ENCODE results near the gene LHFPL3. TPM values are rescaled to one million over a fixed set of nuclear protein-coding genes. Genes with fewer than 3 reads are reported as not detected.

Gene LHFPL3
- total RNA-seq, 2 donors from 2014 or later, result not detected

- Histone ChIP-seq H3K27me3 (replicated peaks; ENCODE audit: insufficient read depth) (peaks cover 3% of the 10 kb centered on the region), H3K9me3 (peaks cover 4% of the 10 kb centered on the region), H3K4me3 (no peak overlapping the region), H3K4me1 (ENCODE audit: control insufficient read depth in 1 of 2, low read depth in 2 of 2) (no peaks in the 10 kb centered on the region), H3K36me3 (no peaks in the 10 kb centered on the region), H3K27ac (no peak overlapping the region)
- DNase-seq (ENCODE audit: low spot score) (no peak), ATAC-seq (ENCODE audit: insufficient number of reproducible peaks, low FRiP score, low read depth) (no peak)
- TF ChIP-seq CTCF (IDR thresholded peaks at IDR 0.05), result no peak
These were observed 531.5 kb downstream of the LHFPL3 start for GRCh38 chr7:104859754-104860426.

GRCh38 chr7:104861729-104862390 is 533.5 kb downstream of the LHFPL3 start:
- no peak for TF ChIP-seq CTCF (IDR thresholded peaks at IDR 0.05)
- H3K36me3 ChIP-seq, result no peaks in the 10 kb centered on the region
- H3K4me3 ChIP-seq, result no peak overlapping the region
- no peak overlapping the region for H3K27ac ChIP-seq
- ATAC-seq (ENCODE audit: insufficient number of reproducible peaks, low FRiP score, low read depth) (no peak), DNase-seq (ENCODE audit: low spot score) (no peak)
- no peaks in the 10 kb centered on the region for H3K4me1 ChIP-seq (ENCODE audit: control insufficient read depth in 1 of 2, low read depth in 2 of 2)
- H3K27me3 ChIP-seq (replicated peaks; ENCODE audit: insufficient read depth), result peaks cover 3% of the 10 kb centered on the region
- H3K9me3 ChIP-seq, result peaks cover 4% of the 10 kb centered on the region

DNA sequence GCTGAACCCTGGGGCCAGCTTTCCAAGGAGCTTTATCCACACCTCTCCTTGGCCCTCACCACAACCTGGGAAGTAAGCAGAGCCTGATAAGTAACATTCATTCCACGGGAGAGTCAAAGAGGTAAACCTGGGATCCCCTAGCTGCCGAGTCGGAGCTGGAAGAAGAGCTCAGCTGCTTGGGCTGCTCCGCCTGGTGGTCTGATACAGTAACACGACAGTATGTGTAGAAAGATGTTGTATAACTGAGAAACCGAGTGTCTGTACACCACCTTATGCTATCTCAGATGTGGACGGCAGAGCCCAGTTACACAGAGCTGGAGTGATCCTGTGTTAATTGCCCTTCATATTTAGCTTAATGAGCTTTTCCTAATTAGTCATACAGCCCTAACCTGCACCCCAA is 534.3 kb downstream of the LHFPL3 start:
- ATAC-seq (ENCODE audit: insufficient number of reproducible peaks, low FRiP score, low read depth), result no peak
- Histone ChIP-seq H3K4me1 (ENCODE audit: control insufficient read depth in 1 of 2, low read depth in 2 of 2) (no peaks in the 10 kb centered on the region), H3K27ac (no peak overlapping the region), H3K27me3 (replicated peaks; ENCODE audit: insufficient read depth) (peaks cover 3% of the 10 kb centered on the region), H3K9me3 (peaks cover 4% of the 10 kb centered on the region), H3K36me3 (no peaks in the 10 kb centered on the region), H3K4me3 (no peak overlapping the region)
- no peak for TF ChIP-seq CTCF (IDR thresholded peaks at IDR 0.05)
- DNase-seq (ENCODE audit: low spot score), result no peak

DNA sequence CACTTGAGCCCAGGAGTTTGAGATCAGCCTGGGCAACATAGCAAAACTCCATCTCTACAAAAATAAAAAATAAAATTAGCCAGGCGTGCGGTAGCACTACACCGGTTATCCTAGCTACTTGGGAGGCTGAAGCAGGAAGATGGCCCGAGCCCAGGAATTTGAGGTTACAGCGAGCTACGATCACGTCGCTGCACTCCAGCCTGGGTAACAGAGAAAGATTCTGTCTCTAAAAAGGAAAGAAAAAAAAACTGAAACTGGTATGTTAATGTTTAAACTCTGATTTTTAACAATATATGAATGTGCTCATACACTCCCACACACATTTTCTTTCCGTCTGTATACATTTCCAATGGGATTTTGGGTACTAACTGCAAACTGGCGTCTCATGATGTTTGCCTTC is 545.0 kb downstream of the LHFPL3 start:
- DNase-seq (ENCODE audit: low spot score) (no peak), ATAC-seq (ENCODE audit: insufficient number of reproducible peaks, low FRiP score, low read depth) (no peak)
- TF ChIP-seq CTCF (IDR thresholded peaks at IDR 0.05), result no peak
- H3K9me3 ChIP-seq, result no peaks in the 10 kb centered on the region
- no peak overlapping the region for H3K4me3 ChIP-seq
- no peaks in the 10 kb centered on the region for H3K36me3 ChIP-seq
- H3K27ac ChIP-seq, result no peak overlapping the region
- H3K4me1 ChIP-seq (ENCODE audit: control insufficient read depth in 1 of 2, low read depth in 2 of 2), result no peaks in the 10 kb centered on the region
- H3K27me3 ChIP-seq (replicated peaks; ENCODE audit: insufficient read depth), result no peaks in the 10 kb centered on the region

DNA sequence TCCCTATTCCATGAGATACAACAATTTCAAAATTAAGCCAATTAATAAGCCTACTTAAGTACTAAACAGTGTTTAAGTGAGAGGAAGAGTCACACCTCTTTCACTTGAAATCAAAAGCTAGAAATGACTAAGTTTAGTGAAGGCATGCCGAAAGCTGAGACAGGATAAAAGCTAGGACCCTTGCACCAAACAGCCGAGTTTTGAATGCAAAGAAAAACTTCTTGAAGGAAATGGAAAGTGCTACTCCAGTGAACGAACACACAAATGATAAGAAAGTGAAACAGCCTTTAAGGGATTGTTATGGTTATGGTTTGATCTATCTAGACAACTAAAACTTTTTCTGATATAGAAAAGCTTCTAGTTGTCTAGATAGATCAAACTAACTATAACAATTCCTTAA is 550.2 kb downstream of the LHFPL3 start:
- Histone ChIP-seq H3K27me3 (replicated peaks; ENCODE audit: insufficient read depth) (no peaks in the 10 kb centered on the region), H3K27ac (no peak overlapping the region), H3K9me3 (peaks cover 3% of the 10 kb centered on the region), H3K4me1 (ENCODE audit: control insufficient read depth in 1 of 2, low read depth in 2 of 2) (peaks cover 0 to 4% of the 10 kb centered on the region in 2 donors), H3K36me3 (no peaks in the 10 kb centered on the region), H3K4me3 (no peak overlapping the region)
- DNase-seq (ENCODE audit: low spot score), result no peak
- no peak for TF ChIP-seq CTCF (IDR thresholded peaks at IDR 0.05)
- no peak for ATAC-seq (ENCODE audit: insufficient number of reproducible peaks, low FRiP score, low read depth)
